GM19372 (cell line): ENCODE measurements around the gene GON7.
"Not testable (repeated sequence)": the region's sequence is repeated elsewhere in the genome, so short reads cannot be mapped to it uniquely, and the experiment has no call there.

Experiments
- ATAC-seq: cut with Tn5 transposase; IDR thresholded peaks from one replicate; pipeline ENCODE4 v1.9.1; 2021; ENCODE audit warnings: mild to moderate bottlenecking, low read depth, moderate library complexity; ENCODE audit not compliant: unreplicated experiment

Gene GON7

DNA sequence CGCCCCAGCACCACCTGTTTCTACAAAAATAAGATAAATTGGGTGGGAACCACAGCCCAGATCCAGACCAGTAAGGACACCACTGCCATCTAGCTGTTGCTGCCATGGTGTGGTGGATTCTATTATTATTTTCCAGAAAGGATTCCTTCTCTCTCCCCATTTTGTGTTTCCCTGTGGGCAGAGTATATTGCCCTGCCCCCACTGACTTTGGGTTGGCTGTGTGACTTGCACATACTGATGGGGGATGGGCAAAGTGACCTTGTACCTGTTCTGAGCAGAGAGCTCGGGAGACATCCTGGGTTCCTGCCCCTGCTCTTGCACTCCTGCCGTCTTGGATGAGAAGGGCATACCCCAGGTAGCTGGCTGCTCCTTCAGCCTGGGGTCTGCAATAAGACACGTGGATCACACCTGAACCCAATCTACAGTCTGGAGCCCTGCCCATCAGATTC, 46.5 kb downstream of the GON7 start:
- no peak for ATAC-seq

DNA sequence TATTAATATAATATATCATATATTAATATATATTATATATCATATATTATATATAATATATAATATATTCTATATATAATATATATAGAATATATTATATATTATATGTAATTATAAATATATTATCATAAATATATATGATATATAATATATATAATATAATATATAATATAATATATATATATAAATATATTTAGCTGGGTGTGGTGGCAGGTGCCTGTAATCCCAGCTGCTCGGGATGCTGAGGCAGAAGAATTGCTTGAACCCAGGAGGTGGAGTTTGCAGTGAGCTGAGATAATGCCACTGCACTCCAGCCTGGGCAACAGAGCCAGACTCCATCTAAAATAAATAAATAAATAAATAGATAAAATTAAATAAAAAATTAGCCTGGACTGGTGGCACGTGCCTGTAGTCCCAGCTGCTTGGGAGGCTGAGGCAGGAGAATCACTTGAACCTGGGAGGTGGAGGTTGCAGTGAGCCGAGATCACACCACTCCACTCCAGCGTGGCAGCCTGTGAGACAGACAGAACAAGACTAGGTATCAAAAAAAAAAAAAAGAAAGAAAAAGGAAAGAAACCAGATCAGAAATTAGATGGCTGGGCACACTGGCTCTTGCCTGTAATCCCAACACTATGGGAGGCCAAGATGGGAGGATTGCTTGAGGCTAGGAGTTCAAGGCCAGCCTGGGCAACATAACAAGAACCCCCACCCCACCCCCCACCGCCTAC, 47.1 kb downstream of the GON7 start:
- ATAC-seq = not testable (repeated sequence)

DNA sequence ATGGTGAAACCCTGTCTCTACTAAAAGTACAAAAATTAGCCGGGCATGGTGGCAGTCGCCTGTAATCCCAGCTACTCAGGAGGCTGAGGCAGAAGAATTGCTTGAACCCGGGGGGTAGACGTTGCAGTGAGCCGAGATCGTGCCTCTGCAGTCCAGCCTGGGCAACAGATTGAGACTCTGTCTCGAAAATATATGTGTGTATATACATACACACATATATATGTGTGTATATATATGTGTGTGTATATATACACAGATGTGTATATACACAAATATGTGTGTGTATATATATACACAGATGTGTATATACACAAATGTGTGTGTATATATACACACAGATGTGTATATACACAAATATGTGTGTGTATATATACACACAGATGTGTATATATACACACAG, 48.5 kb downstream of the GON7 start:
- not testable (repeated sequence) for ATAC-seq

DNA sequence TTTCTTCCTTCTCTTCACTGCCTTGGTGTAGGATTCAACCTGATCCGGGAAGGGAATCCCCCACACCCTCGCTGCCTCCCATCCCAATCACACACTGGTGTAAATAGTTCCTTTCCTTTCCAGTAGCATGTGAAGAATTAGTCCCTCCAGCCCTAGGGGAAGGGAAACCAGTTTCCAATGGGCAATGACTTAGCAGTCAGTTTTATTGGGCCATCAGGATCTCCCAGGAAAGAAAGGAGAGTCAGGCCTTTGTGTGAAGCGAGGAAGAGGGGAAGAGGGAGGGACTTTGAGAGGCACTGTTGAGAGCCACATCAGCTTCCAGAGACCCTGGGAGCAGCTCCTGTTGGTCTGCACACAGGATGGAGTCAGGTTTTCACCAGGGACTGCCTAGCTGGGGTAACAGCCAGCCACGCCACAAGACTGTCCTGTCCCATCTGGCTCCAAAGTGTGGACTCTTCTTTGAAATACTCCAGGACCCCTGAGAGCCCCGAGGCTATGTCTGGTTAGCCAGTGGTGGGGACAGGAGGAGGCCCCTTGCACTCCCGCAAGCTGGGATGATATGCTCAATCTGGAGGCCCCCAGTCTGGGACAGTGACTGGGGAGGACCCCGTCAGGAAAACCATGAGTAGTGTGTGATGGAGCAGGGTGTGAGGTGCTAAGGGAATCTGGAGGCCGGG, 50.0 kb downstream of the GON7 start:
- ATAC-seq = no peak

DNA sequence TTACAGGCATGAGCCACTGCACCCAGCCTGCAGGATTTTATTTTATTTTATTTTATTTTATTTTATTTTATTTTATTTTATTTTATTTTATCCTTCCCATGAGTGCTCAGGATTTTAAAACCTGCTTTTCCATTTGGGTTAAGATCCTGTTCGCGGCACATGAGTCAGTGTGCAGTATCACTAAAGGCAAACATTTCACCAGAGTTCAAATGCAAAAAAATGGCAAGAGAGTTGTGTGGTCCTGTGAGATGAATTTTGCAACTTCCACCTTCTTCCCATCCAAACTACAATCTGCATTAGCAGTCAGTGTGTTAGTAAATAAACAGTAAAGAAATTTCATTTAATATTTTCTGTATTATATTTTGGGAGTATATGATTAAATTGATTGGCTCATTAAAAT, 51.2 kb downstream of the GON7 start:
- no peak for ATAC-seq

DNA sequence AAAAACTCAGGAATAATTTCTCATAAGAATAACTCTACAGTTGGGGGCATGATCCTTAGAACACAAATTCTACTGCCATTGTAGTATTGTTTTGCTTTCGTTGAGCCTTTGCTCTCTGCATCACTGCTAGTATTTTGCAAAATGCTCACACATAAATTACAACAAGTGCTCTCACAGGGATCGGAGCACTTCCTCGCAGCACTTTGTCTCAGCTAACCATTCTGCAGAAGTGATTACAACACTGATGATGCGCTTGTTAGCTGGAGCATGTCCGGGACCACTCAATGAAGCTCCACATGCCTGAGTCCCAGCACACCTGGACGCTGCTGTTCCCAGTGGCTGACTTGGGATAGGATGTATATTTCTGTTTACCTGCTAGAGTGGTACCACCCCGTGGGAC, 53.7 kb downstream of the GON7 start:
- no peak for ATAC-seq
